Posterior vena cava (tissue), 2 donors: ENCODE measurements around the gene PMEPA1. TPM values are rescaled to one million over a fixed set of nuclear protein-coding genes. Genes with fewer than 3 reads are reported as not detected.
A peak's percentile ranks its signal among the peaks of the same experiment; 100 is the strongest.

Experiments used
- DNase-seq: peaks from one replicate; pipeline ENCODE4 v3.0.0-alpha.2; 2020; ENCODE audit warnings: low spot score
- intact Hi-C, 2 donors: fragments of 100-400 bp; cut with DNase I; formaldehyde crosslinking; loops; one replicate each; pipeline versions ENCODE4 v1.14.1 to v1.14.2; 2022 to 2023
- total RNA-seq, 2 donors: library from RNA; stranded (reverse); fragmentation: NEBNext Ultra II Directional; extraction: Animal tissue kit (Norgen Biotek cat#: 25700); gene quantifications; one replicate each; pipeline ENCODE4 v1.2.1, GENCODE V29; 2021
- donor health status: DM: yes; HTN: yes; CAD: no.
- donor health status: DM: yes; HTN: yes; CAD: no.

The PMEPA1 gene
- total RNA-seq, 2 donors from 2014 or later, result 45.6 to 55.6 TPM

DNA sequence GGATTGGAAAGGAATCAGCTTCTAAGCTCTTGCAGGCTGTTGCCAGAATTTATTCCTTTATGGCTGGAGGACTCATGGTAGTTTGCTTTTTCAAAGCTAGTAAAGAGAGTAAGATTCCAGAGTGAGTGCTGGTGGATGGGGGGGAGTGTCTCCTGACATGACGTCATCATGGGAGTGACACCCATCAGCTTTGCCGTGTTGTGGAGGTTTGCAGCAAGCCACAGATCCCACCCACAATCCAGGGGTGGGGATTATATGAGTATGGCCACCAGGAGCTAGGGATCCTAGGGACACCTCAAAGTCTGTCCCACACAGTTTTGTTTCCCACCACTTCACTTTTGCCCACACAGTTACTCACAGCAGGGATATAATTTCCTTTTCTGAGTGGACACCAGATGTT lies 28.7 kb upstream of the PMEPA1 start:
- no peak for DNase-seq
- intact Hi-C loops, result no loop called here

GRCh38 chr20:57738053-57738452 lies 28.2 kb upstream of the PMEPA1 start:
- intact Hi-C loops, result no loop called here
- no peak for DNase-seq

GRCh38 chr20:57737349-57737748 lies 27.5 kb upstream of the PMEPA1 start:
- intact Hi-C loops, result no loop called here
- DNase-seq, result no peak

- DNase-seq, result no peak
- intact Hi-C loops, result no loop called here
Observed at GRCh38 chr20:57736738-57737347, 27.0 kb upstream of the PMEPA1 start.

DNA sequence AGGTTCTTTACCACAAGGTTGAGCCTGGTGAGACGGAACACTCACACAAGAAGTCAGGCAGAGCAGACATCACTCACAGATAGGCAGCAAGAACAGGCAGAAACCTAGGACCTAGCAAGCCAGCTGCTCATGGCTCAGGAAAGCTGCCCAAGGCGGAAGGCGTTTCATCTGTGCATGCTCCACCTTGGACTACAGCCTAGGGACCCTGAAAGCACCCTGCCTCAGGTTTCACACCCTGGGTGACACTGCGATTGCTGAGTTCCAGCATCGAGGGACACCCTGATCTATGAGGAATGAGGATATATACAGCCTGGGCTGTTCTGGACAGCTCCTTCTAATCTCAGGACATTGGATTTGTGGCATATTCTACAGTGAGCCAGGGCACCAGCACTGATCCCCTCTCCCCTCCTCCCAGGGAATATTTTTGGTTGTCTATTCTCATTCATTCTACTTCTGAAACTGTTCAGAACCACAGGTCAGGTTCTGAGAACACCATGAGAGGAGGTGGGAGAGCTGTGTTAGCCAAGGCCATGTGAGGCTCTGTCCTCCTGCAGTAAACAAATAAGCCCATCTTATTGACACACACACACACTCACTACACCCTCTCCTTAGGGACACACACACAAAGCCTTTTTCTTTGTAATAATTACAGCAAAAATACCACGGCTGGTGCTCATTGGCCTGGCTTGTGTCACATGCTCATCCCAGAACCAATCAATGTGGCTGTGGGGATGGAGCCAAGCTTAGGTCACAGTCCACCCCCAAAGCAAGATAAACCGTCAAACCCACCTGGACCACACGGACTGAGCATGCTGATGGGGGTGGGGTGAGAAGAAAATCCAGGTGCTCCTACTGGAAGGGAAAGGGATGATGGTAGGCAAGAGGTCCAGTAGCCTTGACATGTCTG lies 26.3 kb upstream of the PMEPA1 start:
- intact Hi-C loops, result no loop called here
- no peak for DNase-seq

DNA sequence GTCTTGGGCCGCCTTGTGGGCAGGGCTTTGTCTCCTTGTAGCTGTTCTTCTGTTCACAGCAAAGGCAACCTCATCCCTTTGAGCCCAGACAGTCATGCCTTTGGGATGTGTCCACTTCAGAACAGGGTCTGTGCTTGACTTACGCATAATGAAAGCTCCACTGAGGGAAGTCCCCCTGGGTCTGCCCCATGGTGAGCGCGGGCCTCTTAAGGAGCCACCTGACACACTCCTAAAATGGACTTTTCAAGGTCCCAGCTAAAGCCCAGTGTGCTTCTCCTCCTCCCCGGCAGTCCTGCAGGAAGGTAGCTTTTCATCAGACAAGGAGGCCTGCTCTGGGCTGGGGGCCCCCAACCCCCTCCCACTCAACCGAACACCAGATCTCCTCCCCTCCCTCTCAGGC lies 24.9 kb upstream of the PMEPA1 start:
- DNase-seq, result no peak
- intact Hi-C loops, result no loop called here

- no peak for DNase-seq
- intact Hi-C loops, result no loop called here
Observed at GRCh38 chr20:57732226-57732625, 22.4 kb upstream of the PMEPA1 start.

- intact Hi-C loops, result no loop called here
- DNase-seq, result no peak
Observed at GRCh38 chr20:57728762-57729161, 18.9 kb upstream of the PMEPA1 start.

DNA sequence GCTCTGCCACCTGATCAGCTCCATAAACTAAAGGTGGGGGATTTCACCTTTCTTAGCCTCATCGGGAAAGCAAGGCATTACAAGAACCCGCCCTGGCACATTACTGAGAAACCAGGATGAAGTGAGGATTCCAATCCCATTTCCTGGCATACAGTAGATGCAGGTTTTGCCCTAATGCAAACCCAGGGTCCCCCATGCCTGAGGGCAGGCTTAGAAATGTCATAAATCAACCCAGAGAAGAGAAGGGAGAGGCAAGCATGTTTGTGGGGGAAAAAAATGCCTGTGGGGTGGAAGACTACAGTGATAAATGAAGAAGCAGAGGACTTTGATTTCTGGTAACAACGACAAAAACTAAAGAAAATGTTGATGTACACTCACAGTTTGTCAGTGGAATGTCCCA lies 18.0 kb upstream of the PMEPA1 start:
- intact Hi-C loops, result no loop called here
- no peak for DNase-seq

GRCh38 chr20:57725636-57726035 lies 15.8 kb upstream of the PMEPA1 start:
- intact Hi-C loops, result no loop called here
- no peak for DNase-seq

DNA sequence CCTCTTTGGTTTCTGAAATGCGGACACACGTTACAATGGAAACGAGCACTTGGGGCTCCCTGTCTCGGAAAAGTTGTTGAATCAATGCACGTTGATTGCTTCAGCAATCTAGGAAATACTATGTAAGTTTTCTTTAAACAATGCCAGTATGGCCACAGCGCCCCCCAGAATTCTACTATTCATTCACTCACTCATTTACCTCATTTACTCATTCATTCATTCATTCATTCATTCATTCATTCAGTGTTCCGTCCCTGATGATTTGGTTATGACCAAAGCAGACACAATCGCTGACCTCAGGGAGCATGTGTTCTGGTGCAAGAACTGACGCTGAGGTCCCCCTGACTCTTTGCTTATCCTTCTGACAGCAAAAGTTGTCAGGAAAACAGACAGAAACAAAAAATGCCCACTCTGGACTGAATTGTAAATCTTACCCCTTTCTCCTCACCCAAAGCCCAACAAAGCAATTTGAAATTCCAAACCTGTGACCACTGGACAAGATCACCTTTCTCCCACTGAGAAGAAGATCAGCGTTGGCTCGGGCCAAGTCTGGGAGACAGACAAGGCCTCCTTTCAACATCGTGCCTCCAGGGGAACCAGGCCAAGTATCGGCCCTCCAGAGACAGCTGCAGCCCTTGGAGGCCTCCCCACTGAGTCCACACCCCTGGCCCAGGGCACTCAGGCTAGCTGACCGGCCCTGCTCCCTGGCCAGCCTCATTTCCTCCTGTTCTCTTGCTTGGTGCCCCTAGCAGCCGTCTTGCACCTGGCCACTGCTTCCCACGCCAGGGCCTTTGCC lies 15.0 kb upstream of the PMEPA1 start:
- no peak for DNase-seq
- intact Hi-C loops, result no loop called here

GRCh38 chr20:57723816-57724215 lies 14.0 kb upstream of the PMEPA1 start:
- no peak for DNase-seq
- intact Hi-C loops, result no loop called here

- intact Hi-C loops, result no loop called here
- no peak for DNase-seq
Observed at GRCh38 chr20:57719951-57720350, 10.1 kb upstream of the PMEPA1 start.

DNA sequence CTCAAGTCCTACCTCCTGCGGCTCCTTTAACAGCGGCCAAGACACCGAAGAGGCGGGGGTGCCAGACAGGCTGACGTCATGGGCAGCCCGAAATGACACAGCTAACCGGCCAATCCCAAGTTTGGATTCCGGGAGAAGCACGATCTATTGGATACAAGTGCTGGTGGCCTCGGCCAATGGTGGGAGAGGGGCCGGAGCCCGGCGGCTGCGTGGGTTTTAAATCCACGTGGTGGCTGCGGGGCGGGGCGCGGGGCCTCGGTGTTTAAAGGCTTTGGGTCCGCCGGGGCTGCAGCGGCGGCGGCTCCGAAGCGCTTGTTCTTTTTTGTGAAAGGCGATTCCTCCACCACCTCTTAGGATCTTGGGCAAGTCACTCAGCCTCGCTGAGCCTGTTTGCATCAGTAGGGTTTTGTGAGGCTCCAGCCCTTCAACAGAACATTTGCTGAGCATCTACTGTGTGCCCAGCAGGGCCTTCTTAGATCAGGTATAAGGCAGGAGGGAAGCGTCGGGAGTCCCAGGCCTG lies 8.7 kb upstream of the PMEPA1 start:
- DNase-seq, result peak; percentile 99
- intact Hi-C loops, result no loop called here

GRCh38 chr20:57717797-57718196 lies 8.0 kb upstream of the PMEPA1 start:
- intact Hi-C loops, result no loop called here
- no peak for DNase-seq

DNA sequence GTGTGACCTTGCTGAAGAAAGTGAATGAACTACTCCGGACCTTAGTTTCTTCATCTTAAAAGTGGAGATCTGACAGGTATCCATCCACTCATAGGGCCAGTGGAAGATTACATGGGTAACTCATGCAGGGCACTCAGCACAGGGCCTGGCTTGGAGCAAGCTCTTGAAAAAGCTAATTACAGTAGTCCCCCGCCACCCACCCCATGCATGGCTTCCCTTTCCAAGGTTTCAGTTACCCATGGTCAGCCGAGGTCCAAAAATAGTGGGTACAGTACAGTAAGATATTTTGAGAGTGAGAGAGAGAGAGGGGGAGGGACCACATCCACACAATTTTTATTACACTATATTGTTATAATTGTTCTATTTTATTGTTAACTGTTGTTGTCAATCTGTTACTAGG lies 7.1 kb upstream of the PMEPA1 start:
- no peak for DNase-seq
- intact Hi-C loops, result no loop called here

DNA sequence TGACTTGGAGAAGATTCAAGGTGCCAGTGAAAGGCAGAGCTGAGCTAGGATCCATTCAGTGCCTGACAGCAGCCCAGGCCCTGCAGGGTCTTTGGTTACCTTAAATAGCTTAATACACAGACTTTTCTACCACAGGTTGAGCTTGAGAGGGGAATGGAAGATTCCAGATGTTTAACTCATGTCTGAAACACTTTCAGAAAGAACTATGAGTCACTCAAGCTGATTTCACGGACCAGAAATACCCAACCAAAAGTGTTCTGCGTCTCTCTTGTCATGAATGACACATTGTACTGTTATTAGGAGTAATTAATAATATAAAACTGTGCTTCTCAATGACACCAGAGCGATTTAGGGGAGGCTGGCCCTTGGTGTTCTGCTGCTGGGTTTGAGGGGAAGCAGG lies 6.4 kb upstream of the PMEPA1 start:
- DNase-seq, result no peak
- intact Hi-C loops, result no loop called here

DNA sequence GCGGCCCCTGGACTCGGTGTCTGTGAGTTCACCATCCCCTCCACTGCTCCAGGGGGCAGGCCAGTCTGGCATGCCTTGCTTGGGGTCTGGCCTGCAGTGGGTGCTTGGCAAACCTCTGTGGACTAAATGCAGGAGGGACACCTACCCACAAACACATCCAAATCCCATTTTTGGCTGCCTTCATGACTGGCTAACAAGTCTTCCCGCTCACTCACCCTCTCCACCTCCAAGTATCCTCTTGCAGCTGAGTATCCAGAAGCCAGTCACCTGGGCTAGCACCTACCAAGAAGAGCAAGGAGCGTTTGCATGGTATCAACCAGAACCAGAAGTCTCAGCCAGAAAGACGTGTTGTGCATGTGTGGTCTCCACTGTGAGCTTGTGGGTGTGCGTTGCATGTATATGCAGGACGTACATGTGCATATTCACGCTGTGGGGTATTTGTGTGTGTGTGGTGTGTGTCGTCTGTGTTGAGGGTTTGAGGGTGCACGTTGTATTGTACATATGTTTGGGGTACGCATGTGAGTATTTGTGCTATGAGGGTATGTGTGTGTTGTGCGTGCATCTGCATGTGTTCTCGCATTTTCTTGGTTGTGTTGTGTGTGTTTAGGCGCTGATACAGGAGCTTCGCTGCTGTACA lies 5.6 kb upstream of the PMEPA1 start:
- intact Hi-C loops, result no loop called here
- DNase-seq, result no peak

- intact Hi-C loops, result no loop called here
- DNase-seq, result no peak
Observed at GRCh38 chr20:57714409-57715267, 4.8 kb upstream of the PMEPA1 start.
